ENCODE results near the gene ADAMTS14.
A peak's percentile ranks its signal among the peaks of the same experiment; 100 is the strongest.
"Not testable (repeated sequence)": the region's sequence is repeated elsewhere in the genome, so short reads cannot be mapped to it uniquely, and the experiment has no call there.

Gene ADAMTS14

GRCh38 chr10:70658582-70659136, 13.6 kb upstream of the ADAMTS14 start:
- DNase-seq, result no peak

DNA sequence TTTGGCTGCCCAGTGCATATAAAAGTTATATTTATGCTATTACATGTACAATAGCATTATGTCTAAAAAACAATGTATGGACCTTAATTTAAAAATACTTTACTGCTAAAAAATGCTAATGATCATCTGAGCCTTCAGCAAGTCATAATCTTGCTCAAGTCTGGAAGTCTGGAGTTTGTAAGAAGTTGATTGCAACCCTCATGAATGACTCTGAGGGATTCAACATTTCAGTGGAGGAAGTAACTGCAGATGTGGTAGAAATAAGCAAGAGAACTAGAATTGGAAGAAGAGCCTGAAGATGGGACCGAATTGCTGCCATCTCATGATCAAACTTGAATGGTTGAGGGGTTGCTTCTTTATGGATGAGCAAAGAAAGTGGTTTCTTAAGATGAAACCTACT, 13.0 kb upstream of the ADAMTS14 start:
- DNase-seq, result no peak

DNA sequence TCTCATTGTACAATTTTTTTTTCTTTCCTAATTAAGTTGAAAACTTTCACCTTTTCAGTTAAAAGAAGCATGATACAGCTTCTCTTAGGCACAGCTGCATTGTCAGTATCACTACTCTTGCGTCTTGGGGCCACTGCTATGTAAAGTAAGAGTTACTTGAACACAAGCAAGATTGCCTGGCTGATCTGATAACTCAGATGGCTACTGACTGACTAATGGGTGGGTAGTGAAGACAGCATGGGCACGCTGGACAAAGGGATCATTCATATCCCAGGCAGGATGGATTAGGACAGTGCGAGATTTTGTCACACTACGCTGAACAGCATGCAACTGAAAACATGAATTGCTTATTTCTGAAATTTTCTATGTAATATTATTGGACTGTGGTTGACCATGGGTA, 11.6 kb upstream of the ADAMTS14 start:
- DNase-seq, result no peak

DNA sequence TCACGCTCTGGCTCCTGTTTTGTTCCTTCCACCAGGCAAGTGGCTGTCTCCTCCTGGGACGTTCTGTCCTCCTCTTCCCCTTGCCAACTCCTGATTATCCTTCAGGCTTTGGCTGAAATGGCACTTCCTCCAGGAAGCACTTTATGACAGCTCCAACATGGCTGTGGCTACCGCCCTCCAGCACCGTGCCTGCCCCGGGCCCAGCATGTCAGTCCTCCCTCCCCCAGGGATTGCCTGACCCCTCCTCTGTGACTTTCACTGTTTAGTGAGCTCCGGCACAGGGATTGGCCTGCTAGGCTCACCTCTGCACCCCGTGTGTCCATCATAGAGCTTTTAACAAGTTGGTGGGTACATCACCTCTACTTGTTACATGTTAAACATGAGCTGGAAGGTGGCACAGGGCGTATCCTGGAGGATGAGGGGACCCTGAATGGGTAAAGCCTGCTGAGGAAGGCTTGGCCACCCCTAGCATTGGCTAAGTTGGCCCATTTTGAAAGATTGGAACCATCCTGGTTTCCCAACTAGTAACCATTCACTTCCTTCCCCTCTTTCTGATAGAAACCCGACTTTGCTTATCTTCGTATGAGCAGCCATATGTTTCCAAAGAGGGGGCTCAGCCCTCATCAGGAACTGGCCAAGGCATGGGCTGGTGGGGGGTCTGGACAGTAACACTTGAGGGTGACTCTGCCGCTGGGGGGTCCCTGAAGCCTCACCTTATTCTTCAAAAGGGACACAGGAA, 10.5 kb upstream of the ADAMTS14 start:
- DNase-seq, result no peak

GRCh38 chr10:70662362-70663220, 9.7 kb upstream of the ADAMTS14 start:
- DNase-seq, result no peak

- not testable (repeated sequence) for DNase-seq
Measured at GRCh38 chr10:70663458-70664409, 8.6 kb upstream of the ADAMTS14 start.

DNA sequence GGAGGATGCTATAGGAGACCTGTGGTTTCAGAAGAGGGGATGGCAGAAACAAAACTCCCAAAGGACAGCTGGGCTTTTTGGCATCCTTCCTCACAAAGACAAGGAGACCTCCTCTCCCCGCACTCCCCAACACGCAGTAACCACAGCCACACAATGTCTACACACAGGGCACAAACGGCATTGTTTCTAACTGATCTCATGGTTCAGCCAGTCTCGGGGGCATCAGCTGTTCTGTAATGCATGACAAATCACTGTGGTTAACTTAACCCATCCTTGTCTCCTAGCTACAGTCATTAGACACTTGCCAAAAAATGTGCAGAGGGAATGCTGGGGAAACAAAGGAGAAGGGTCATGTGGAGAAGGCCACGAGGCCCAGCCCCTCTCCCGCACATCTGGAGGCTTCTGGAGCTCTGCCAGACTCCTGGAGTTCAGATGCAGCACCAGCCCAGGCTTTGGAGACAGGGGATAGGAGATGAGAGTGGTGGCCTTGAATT, 7.6 kb upstream of the ADAMTS14 start:
- DNase-seq, result peak; percentile 16

GRCh38 chr10:70666960-70667798, 5.1 kb upstream of the ADAMTS14 start:
- no peak for DNase-seq

DNA sequence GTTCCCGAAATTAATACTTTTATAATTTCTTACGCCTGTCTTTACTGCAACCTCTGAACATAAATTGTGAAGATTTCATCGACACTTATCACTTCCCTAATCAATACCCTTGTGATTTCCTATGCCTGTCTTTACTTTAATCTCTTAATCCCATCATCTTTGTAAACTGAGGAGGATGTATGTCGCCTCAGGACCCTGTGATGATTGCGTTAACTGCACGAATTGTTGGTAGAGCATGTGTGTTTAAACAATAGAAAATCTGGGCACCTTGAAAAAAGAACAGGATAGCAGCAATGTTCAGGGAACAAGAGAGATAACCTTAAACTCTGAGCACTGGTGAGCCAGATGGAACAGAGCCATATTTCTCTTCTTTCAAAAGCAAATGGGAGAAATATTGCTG, 4.5 kb upstream of the ADAMTS14 start:
- DNase-seq, result not testable (repeated sequence)

DNA sequence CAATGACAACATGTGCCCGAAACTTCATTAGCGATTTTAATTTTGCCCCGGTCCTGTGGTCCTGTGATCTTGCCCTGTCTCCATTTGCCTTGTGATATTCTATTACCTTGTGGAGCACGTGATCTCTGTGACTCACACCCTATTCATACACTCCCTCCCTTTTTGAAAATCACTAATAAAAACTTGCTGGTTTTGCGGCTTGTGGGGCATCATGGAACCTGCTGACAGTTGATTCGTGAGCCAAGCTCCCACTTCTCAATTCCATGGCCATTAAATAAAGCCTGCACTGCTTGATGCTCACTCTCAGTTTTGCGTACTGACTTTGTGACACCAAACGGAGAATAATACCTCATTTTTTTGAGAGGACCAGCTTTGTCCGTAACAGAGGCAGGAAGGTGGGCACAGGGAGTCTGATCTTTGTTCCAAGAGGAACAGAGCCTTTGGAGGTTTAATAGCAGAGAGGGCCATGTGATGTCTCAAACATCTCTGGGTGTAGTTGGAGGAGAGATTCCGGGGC, 3.8 kb upstream of the ADAMTS14 start:
- DNase-seq, result no peak

- DNase-seq, result peak; percentile 84
Measured at GRCh38 chr10:70669015-70669414, 3.3 kb upstream of the ADAMTS14 start.

DNA sequence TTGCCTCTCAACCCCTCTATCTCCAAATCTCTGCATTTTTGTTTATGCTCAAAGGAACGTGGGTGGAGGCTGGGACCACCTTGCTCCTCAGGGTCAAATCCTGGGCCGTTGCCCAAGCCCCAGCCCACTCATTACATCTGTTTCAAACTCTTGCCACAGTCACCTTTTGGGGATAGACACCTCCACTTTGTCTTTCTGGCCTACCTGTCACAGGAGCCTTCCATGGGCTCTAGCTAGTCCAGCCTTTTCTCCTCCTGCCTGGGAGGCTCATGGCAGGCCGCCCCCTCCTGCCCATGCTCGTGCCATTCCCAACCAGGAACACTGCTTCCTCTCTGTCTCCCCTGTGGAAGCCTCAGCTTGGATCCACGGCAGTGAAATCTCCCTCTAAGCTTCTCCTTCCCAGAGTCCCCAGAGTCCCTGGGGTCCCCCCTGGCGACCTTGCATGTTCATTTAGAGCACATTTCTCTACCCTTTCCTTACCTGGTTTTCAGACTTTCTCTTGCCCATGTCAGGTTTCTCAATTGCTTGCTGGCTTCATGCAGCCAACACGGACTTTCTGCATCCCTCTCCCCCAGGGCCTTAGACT, 2.5 kb upstream of the ADAMTS14 start:
- no peak for DNase-seq

DNA sequence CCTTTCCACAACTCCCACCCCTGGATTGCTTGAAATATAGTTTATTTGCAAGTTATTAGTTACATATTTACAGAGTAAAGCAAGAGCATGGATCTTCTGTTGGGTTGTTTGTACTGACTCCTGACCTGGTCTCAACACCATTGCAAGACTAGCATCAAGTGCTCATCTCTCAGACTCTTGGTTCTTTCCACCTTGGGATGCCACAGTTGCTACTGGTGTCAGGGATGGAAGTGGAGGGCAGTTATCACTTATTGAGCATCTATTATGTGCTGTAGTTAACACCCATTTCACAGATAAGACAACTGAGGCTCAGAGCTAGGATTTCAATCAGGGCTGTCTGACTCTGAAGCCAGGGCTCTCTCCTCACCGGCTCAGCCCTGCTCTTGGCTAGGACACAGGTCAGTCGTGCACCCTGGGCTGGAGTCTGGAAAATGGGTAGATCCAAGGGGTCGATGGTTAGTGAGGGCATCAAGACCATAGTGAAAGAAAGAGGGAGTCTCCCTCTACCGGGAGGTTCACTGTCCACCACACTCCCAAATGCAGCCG, 614 bp upstream of the ADAMTS14 start:
- DNase-seq, result no peak

DNA sequence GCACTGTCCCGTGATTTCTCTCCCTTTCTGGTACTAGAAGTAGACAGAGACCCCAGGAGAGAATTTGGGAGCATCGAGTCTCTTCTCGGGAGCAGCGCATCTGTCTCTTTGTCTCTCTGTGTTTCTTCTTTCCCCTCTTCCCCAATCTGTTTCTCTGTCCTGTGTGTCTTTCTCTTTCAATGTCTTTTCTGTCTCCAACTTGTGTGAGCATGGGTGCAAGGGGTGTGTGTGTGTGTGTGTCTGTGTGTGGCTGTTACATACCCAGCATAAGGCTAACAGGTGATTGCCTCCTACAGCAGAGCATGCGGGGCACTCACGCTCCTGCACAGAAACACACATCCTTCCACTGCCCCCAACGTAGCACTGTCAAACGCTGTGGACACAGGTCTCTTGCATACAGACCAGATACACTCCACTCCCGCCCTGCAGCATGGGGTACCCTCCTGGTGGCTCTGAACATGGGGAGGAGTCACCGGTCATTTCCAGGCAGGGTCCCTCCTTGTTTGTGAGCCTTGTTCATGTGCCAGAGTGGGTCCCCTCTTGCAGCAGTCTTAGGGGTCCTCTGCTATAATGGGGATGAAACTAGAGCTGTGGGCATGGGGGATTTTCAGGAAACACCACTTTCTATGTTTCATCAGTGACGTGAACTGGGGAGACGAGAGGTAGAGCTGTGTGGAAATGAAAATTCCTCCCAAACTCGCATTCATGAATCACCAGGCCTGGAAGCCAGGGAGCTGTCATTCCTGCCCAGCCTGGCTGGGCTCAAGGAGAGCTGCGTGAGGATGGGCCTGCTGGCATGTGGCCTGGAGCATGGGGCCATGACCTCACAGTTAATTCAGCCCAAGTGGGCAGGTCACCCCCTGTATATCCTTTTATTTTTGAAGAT, 980 bp downstream of the ADAMTS14 start:
- DNase-seq, result no peak

DNA sequence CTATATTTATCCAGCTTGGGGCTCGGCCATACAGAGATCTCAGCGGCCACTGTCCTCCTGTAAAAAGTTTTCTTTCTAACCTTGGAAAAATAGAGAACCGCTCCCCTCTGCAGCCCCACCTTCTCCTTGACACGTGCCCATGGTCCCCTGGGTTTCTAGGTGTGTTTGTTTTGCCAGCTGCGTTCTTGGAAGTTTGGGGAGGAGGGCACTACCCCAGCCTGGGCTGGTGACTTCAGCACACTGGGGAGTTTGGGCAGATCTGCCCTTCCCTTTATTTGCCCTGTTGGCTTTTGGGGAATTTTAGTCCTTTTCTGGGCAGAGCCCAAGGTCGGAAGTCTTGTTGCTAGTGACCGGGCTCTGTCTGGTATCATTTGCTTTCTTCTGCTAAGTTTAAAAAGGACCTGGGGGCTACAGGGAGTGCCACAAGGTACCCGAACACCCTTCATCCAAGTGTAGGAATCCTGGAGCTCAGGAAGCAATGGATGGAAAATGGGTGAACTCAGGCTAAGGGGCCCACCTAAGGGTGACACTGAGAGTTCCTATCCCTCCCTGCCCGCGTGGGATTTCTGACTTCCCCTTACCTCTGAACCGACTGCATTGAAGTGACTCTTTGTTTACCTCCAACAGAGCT, 1.7 kb downstream of the ADAMTS14 start:
- no peak for DNase-seq

DNA sequence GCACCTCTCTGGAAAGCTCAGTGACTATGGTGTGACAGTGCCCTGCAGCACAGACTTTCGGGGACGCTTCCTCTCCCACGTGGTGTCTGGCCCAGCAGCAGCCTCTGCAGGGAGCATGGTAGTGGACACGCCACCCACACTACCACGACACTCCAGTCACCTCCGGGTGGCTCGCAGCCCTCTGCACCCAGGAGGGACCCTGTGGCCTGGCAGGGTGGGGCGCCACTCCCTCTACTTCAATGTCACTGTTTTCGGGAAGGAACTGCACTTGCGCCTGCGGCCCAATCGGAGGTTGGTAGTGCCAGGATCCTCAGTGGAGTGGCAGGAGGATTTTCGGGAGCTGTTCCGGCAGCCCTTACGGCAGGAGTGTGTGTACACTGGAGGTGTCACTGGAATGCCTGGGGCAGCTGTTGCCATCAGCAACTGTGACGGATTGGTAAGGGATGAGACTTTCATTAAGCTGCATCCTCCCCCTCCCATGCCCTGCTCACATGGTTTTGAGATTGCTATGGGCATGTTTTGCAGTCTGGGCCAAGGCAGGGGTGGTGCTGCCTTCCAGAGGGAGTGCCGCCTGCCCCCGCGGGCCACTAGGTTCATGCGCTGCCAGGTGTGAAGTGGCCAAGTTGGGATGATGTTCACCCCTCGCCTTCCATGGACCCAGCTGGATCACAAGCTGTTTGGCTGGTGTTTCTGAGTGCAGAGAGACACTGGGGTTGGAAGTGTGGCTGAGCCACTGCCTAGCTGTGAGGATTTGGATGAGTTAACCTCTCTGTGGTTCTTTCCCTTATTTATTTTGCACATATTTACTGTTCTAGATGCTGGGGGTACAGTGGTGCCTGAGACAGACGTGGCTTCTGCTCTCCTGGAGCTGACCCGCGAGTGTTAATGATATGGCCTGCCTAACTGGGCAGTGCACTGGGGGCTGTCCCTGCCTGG, 2.5 kb downstream of the ADAMTS14 start:
- no peak for DNase-seq

DNA sequence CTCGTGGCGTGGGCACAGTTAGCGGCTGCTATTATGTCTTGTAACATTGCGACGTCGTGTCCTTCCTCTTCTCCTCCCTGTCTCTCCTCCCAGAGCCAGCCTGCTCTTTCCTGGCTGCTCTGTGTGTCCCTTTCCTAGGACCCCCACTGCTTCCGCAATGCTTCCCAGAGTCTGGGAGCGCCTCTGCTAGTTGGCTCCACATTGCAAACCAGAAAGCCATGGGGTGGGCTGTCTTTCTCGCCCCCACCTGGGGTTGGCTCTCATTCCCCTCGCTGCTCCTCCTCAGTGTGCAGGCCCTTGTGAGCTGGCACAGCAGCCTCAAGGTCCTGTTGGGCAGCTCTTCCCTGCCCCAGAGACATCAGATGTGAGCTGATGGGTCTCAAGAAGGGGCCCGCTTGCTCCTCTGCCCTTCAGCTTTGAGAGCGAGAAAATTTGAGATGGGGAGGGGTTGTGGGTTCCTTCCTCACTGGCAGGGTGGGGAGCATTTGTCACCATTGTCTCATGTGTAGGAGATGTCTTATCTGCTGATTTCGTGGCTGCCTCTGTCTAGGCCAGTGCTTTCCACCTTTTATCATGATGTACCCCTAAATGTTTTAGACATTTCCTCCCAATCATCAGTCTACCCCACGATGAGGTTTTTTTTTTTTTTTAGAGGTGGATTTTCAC, 3.3 kb downstream of the ADAMTS14 start:
- no peak for DNase-seq

Measured in NCI-H510A treated with DMSO at 0.1 percent for 48 hours (cell line).